ENCODE results near the gene PRKCE.

Gene PRKCE

GRCh38 chr2:46163804-46164528 is 512.5 kb downstream of the PRKCE start:
- DNase-seq: no peak

- peak; percentile 8 for DNase-seq
Measured at GRCh38 chr2:46164529-46165301, 513.2 kb downstream of the PRKCE start.

- DNase-seq: no peak
Measured at GRCh38 chr2:46165916-46166315, 514.4 kb downstream of the PRKCE start.

- no peak for DNase-seq
Measured at GRCh38 chr2:46167406-46167805, 515.9 kb downstream of the PRKCE start.

GRCh38 chr2:46167924-46168323 is 516.4 kb downstream of the PRKCE start:
- DNase-seq: no peak

GRCh38 chr2:46169467-46169866 is 518.0 kb downstream of the PRKCE start:
- DNase-seq: no peak

GRCh38 chr2:46170026-46170425 is 518.6 kb downstream of the PRKCE start:
- DNase-seq: no peak

GRCh38 chr2:46170611-46171350 is 519.3 kb downstream of the PRKCE start:
- no peak for DNase-seq

- DNase-seq: no peak
Measured at GRCh38 chr2:46171411-46171953, 520.0 kb downstream of the PRKCE start.

GRCh38 chr2:46171996-46172546 is 520.6 kb downstream of the PRKCE start:
- DNase-seq: no peak

- no peak for DNase-seq
Measured at GRCh38 chr2:46173030-46173429, 521.6 kb downstream of the PRKCE start.

GRCh38 chr2:46173636-46174250 is 522.3 kb downstream of the PRKCE start:
- no peak for DNase-seq

GRCh38 chr2:46174345-46175170 is 523.1 kb downstream of the PRKCE start:
- no peak for DNase-seq

- no peak for DNase-seq
Measured at GRCh38 chr2:46175419-46175818, 523.9 kb downstream of the PRKCE start.

- peak; percentile 3 for DNase-seq
Measured at GRCh38 chr2:46177461-46178089, 526.1 kb downstream of the PRKCE start.

- peak; percentile 47 for DNase-seq
Measured at GRCh38 chr2:46179037-46179621, 527.7 kb downstream of the PRKCE start.

- no peak for DNase-seq
Measured at GRCh38 chr2:46180189-46180588, 528.7 kb downstream of the PRKCE start.

GRCh38 chr2:46181306-46181705 is 529.8 kb downstream of the PRKCE start:
- no peak for DNase-seq

GRCh38 chr2:46181789-46182530 is 530.5 kb downstream of the PRKCE start:
- no peak for DNase-seq

- no peak for DNase-seq
Measured at GRCh38 chr2:46183426-46183825, 532.0 kb downstream of the PRKCE start.

All from inflammatory macrophage treated with lipopolysaccharide for 4 hours (primary cell).